Keratinocyte (primary cell): ENCODE data around the gene RNU6-9. TPM values are rescaled to one million over a fixed set of nuclear protein-coding genes. Genes with fewer than 3 reads are reported as not detected.
A peak's percentile ranks its signal among the peaks of the same experiment; 100 is the strongest.

Experiments used
- DNase-seq: peaks from one replicate; pipeline ENCODE4 v3.0.0-alpha.2; 2011; ENCODE audit warnings: low read depth, missing footprints, low spot score
- FAIRE-seq: peaks from 2 replicates; lab custom pipeline; 2011; peaks lifted over from hg19 to GRCh38; lab: Jason Lieb, UNC
- H2AFZ ChIP-seq: 2 replicates; pipeline ENCODE4 v1.6.0; 2012; ENCODE audit warnings: low read length, control low read depth, inconsistent platforms; ENCODE audit not compliant: control insufficient read depth
- H3K27ac ChIP-seq: 2 replicates; pipeline ENCODE4 v1.5.1; 2011; ENCODE audit warnings: low read length; ENCODE audit not compliant: control insufficient read depth, insufficient read depth
- H3K27me3 ChIP-seq: 3 replicates; pipeline ENCODE4 v1.6.0; 2011; ENCODE audit warnings: low read length; ENCODE audit not compliant: control insufficient read depth, insufficient read depth; ENCODE audit errors: extremely low read depth
- H3K36me3 ChIP-seq, 2 experiments: 2 replicates in 1 of 2; 3 replicates in 1 of 2; pipeline ENCODE4 v1.5.1; 2011; ENCODE audit warnings: low read length in 2 of 2, mild to moderate bottlenecking in 1 of 2; ENCODE audit not compliant: control insufficient read depth in 2 of 2, insufficient read depth in 2 of 2; ENCODE audit errors: extremely low read depth in 1 of 2
- H3K4me1 ChIP-seq: 3 replicates; pipeline ENCODE4 v1.5.1; 2011; ENCODE audit warnings: low read length; ENCODE audit not compliant: control insufficient read depth, insufficient read depth; ENCODE audit errors: extremely low read depth
- H3K4me2 ChIP-seq: 3 replicates; pipeline ENCODE4 v1.6.0; 2011; ENCODE audit warnings: low read depth, low read length; ENCODE audit not compliant: control insufficient read depth, insufficient read depth; ENCODE audit errors: extremely low read depth
- H3K4me3 ChIP-seq, 3 experiments: fragments of 200-600 bp in 1 of 3; sonication (generic) in 1 of 3; 2 replicates in 2 of 3; 3 replicates in 1 of 3; pipeline ENCODE4 v1.5.1; 2011 to 2016; ENCODE audit warnings: low read length in 3 of 3, mild to moderate bottlenecking in 3 of 3, control low read depth in 2 of 3, inconsistent platforms in 1 of 3, low read depth in 1 of 3, mixed read lengths in 1 of 3, mixed run types in 1 of 3, moderate library complexity in 1 of 3; ENCODE audit not compliant: control insufficient read depth in 2 of 3, insufficient read depth in 2 of 3; ENCODE audit errors: extremely low read depth in 1 of 3
- H3K79me2 ChIP-seq: 2 replicates; pipeline ENCODE4 v1.6.0; 2012; ENCODE audit warnings: low read length; ENCODE audit not compliant: control insufficient read depth, insufficient read depth
- H3K9ac ChIP-seq: 3 replicates; pipeline ENCODE4 v1.6.0; 2011; ENCODE audit warnings: low read length; ENCODE audit not compliant: control insufficient read depth, insufficient read depth; ENCODE audit errors: extremely low read depth
- H3K9me1 ChIP-seq: 3 replicates; pipeline ENCODE4 v1.6.0; 2011; ENCODE audit warnings: low read length; ENCODE audit not compliant: control insufficient read depth, insufficient read depth; ENCODE audit errors: extremely low read depth
- H3K9me3 ChIP-seq: 2 replicates; pipeline ENCODE4 v1.5.1; 2012; ENCODE audit warnings: low read depth, low read length; ENCODE audit not compliant: control insufficient read depth
- H4K20me1 ChIP-seq: 3 replicates; pipeline ENCODE4 v1.6.0; 2011; ENCODE audit warnings: low read length; ENCODE audit not compliant: control insufficient read depth, insufficient read depth; ENCODE audit errors: extremely low read depth
- dilution Hi-C: fragments of 300-500 bp; cut with MboI; formaldehyde crosslinking; loops from one replicate; pipeline ENCODE4 v1.7.0; 2020; ENCODE audit warnings: low sequenced_read_pairs; ENCODE audit not compliant: extremely low pct_ligation_motif_present
- polyA plus RNA-seq, 5 experiments: library from polyadenylated mRNA; depleted of rRNA in 3 of 5; stranded (reverse) in 3 of 5; stranded (forward) in 1 of 5; unstranded in 1 of 5; fragments of >200 nt; gene quantifications; 1 replicate in 1 of 5; 2 replicates in 3 of 5; 3 replicates in 1 of 5; pipeline versions ENCODE4 v1.2.1 to v1.2.3, GENCODE V29; 2011 to 2012; ENCODE audit warnings: missing spikeins in 2 of 5, low read depth in 1 of 5, low replicate concordance in 1 of 5
- TF ChIP-seq, protein P1 (sequence below), 3 experiments: IDR thresholded peaks in 1 of 3; conservative IDR thresholded peaks in 1 of 3; optimal IDR thresholded peaks in 1 of 3; 2 replicates in 2 of 3; 3 replicates in 1 of 3; pipeline versions ENCODE3 to v1.5.1; 2011; ENCODE audit warnings: low read length in 3 of 3, mild to moderate bottlenecking in 3 of 3, moderate library complexity in 2 of 3, control low read depth in 1 of 3, inconsistent platforms in 1 of 3; ENCODE audit not compliant: insufficient read depth in 2 of 3; ENCODE audit errors: extremely low read depth in 1 of 3

RNU6-9 gene
- polyA plus RNA-seq, 1 donor (not counting 4 experiments of a cell fraction or from before 2014, with no cell fraction given), result not detected

DNA sequence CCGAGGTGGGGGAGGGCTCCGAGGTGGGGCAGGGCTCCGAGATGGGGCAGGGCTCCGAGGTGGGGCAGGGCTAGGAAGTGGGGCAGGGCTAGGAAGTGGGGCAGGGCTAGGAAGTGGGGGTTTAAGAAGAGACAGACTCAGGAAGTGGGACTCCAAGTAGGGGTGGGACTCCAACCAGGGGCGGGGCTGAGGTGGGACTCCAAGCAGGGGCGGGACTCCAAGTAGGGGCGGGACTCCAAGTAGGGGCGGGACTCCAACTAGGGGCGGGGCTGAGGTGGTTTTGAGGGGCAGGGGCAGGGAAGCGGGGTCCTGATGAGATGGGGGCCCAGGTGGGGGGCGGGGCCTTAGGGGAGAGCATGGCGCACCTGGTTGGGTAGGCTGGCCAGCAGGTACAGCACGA, 20.2 kb upstream of the RNU6-9 start:
- no peak for FAIRE-seq
- H3K9me3 ChIP-seq, result no peaks in the 10 kb centered on the region
- H4K20me1 ChIP-seq, result no peaks in the 10 kb centered on the region
- DNase-seq, result peak; percentile 86
- H3K4me2 ChIP-seq, result no peak overlapping the region
- no peak overlapping the region for H2AFZ ChIP-seq
- TF ChIP-seq, protein P1, sequence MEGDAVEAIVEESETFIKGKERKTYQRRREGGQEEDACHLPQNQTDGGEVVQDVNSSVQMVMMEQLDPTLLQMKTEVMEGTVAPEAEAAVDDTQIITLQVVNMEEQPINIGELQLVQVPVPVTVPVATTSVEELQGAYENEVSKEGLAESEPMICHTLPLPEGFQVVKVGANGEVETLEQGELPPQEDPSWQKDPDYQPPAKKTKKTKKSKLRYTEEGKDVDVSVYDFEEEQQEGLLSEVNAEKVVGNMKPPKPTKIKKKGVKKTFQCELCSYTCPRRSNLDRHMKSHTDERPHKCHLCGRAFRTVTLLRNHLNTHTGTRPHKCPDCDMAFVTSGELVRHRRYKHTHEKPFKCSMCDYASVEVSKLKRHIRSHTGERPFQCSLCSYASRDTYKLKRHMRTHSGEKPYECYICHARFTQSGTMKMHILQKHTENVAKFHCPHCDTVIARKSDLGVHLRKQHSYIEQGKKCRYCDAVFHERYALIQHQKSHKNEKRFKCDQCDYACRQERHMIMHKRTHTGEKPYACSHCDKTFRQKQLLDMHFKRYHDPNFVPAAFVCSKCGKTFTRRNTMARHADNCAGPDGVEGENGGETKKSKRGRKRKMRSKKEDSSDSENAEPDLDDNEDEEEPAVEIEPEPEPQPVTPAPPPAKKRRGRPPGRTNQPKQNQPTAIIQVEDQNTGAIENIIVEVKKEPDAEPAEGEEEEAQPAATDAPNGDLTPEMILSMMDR (optimal IDR thresholded peaks at IDR 0.05 in 1 of 3, IDR thresholded peaks at IDR 0.05 in 1 of 3, conservative IDR thresholded peaks at IDR 0.05 in 1 of 3; ENCODE audit: extremely low read depth in 1 of 3, insufficient read depth in 2 of 3, low read length in 3 of 3), result no peak
- H3K36me3 ChIP-seq, result peaks cover 15 to 30% of the 10 kb centered on the region in 2 experiments
- no peak overlapping the region for H3K4me3 ChIP-seq
- dilution Hi-C loops, result no loop called here
- H3K4me1 ChIP-seq, result peaks cover 25% of the 10 kb centered on the region
- no peak overlapping the region for H3K9ac ChIP-seq
- no peaks in the 10 kb centered on the region for H3K9me1 ChIP-seq
- H3K27me3 ChIP-seq, result no peaks in the 10 kb centered on the region
- no peak overlapping the region for H3K27ac ChIP-seq
- no peaks in the 10 kb centered on the region for H3K79me2 ChIP-seq

DNA sequence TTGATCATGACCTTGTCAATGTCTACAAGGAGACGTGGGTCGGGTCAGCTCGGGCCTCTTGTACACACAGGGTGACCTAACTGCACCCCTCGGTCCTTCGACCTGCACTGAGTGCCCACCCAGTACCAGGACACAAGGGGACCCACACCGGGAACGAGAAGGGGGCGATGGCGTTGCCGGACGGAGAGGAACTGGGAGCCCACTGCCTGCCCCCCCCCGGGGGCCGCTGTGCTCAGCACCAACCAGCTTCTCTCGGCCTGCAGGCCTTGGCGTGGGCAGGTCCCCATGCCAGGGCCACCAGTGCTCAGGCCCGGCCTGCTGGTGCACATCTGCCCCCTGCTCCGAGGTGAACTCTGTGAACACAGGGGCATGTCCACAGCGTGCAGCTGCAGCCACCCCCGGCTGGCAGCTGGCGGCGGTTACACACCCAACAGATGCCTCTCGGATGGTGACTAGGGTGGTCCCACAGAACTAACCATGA, 19.7 kb upstream of the RNU6-9 start:
- Histone ChIP-seq H3K36me3 (peaks cover 12 to 25% of the 10 kb centered on the region in 2 experiments), H3K4me1 (peaks cover 25% of the 10 kb centered on the region), H3K9me3 (no peaks in the 10 kb centered on the region), H3K27ac (peak overlapping the region; percentile 36), H2AFZ (no peak overlapping the region), H3K9me1 (no peaks in the 10 kb centered on the region), H3K4me3 (no peak overlapping the region), H3K9ac (no peak overlapping the region), H3K79me2 (no peaks in the 10 kb centered on the region), H3K27me3 (no peaks in the 10 kb centered on the region), H3K4me2 (no peak overlapping the region), H4K20me1 (no peaks in the 10 kb centered on the region)
- FAIRE-seq (no peak), DNase-seq (no peak)
- dilution Hi-C loops, result no loop called here
- TF ChIP-seq, protein P1 (optimal IDR thresholded peaks at IDR 0.05 in 1 of 3, IDR thresholded peaks at IDR 0.05 in 1 of 3, conservative IDR thresholded peaks at IDR 0.05 in 1 of 3; ENCODE audit: extremely low read depth in 1 of 3, insufficient read depth in 2 of 3, low read length in 3 of 3), result no peak
